Uterus (tissue), 4 donors: ENCODE measurements around the gene EVC2. TPM values are rescaled to one million over a fixed set of nuclear protein-coding genes. Genes with fewer than 3 reads are reported as not detected.

ENCODE experiments used
- DNase-seq, 2 donors: peaks; one replicate each; pipeline ENCODE4 v3.0.0-alpha.2; 2019 to 2020
- H3K27ac ChIP-seq, 2 donors: fragments of 200-600 bp; sonication (generic); 1 replicate in 1 of 2; 2 replicates in 1 of 2; pipeline ENCODE4 v1.5.1; 2016 to 2018
- H3K27me3 ChIP-seq, 2 donors: fragments of 200-600 bp; sonication (generic); one replicate each; pipeline ENCODE4 v1.5.1; 2018 to 2019; ENCODE audit warnings: control low read depth in 1 of 2
- H3K36me3 ChIP-seq, 2 donors: fragments of 200-600 bp; sonication (generic); one replicate each; pipeline ENCODE4 v1.5.1; 2019; ENCODE audit warnings: control low read depth in 1 of 2
- H3K4me1 ChIP-seq, 2 donors: fragments of 200-600 bp; sonication (generic); one replicate each; pipeline ENCODE4 v1.5.1; 2018 to 2019; ENCODE audit warnings: control low read depth in 1 of 2
- H3K4me3 ChIP-seq, 2 donors: fragments of 200-600 bp; sonication (generic); 1 replicate in 1 of 2; 2 replicates in 1 of 2; pipeline ENCODE4 v1.5.1; 2018 to 2019; ENCODE audit warnings: mild to moderate bottlenecking in 1 of 2
- H3K9me3 ChIP-seq, 2 donors: fragments of 200-600 bp; sonication (generic); one replicate each; pipeline ENCODE4 v1.5.1; 2019; ENCODE audit warnings: control low read depth in 1 of 2
- CTCF ChIP-seq, 4 experiments: fragments of 200-600 bp in 2 of 4; fragments of 450-650 bp in 2 of 4; sonication (generic) in 2 of 4; IDR thresholded peaks; one replicate each; pipeline ENCODE4 v1.5.1; 2016 to 2019; ENCODE audit warnings: antibody characterized with exemption in 4 of 4, mild to moderate bottlenecking in 2 of 4, moderate library complexity in 1 of 4
- POLR2A ChIP-seq, 2 donors: fragments of 450-650 bp; IDR thresholded peaks; one replicate each; pipeline ENCODE4 v1.6.1; 2016; ENCODE audit warnings: antibody characterized with exemption in 2 of 2, mild to moderate bottlenecking in 1 of 2, moderate library complexity in 1 of 2
- intact Hi-C: fragments of 100-400 bp; cut with DNase I; formaldehyde crosslinking; loops from one replicate; pipeline ENCODE4 v1.15.1; 2023; ENCODE audit warnings: low total_unique reads
- total RNA-seq, 4 donors: library from RNA; depleted of rRNA in 3 of 4; stranded (reverse); fragments of >200 nt in 3 of 4; gene quantifications; one replicate each; pipeline versions ENCODE4 v1.1.0 to v1.2.4, GENCODE V29; 2014 to 2023
- donor health status: DM: yes; HTN: yes; CAD: no.

Gene EVC2
- total RNA-seq, 4 donors from 2014 or later = 5.6 to 21.8 (median 14.8) TPM

DNA sequence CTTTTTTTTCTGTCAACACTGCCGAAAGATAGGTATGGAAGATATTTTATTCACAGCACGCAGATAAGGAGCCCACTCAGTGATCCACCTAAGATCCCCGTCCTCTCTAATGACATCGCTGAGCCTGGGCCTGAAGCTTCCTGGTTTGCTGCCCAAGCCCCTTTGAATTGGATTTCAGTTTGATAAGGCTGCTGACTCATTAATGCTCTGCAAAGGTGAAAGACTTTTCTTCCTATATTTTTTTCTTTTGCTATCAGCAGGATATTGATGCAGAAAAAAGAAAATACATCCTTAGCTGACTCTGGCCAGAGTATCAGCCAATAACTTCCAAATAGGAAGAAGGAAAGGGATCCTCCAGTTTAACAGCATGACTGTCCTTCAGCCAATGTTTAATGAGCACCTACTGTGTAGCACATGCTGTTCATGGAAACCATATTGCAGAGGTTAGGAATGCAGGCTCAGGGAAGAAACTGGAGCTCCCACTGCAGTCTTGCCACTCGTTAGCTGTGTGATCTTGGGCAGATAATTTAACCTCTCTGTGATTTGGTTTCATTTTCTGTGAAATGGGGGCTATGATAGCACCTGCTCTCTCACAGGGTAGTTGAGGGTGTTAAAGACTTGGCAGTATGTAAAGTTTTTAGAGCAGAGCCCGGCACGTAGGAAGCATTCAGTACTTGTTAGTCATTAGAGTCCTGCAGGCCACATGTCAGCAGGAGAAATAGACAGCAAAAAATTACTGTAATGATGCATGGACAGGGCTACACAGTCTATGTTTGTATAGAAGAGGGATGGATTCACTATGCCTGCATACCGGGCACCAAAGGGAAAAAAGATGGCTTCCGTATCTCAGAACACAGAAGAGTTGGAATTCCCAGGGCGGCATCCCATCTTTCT lies 41.9 kb upstream of the EVC2 start:
- no peak for DNase-seq
- intact Hi-C loops = no loop called here
- H3K9me3 ChIP-seq = no peaks in the 10 kb centered on the region
- TF ChIP-seq CTCF (IDR thresholded peaks at IDR 0.05) (no peak), POLR2A (IDR thresholded peaks at IDR 0.05) (no peak)
- H3K4me3 ChIP-seq = no peak overlapping the region
- H3K27ac ChIP-seq = no peak overlapping the region
- H3K36me3 ChIP-seq = no peaks in the 10 kb centered on the region
- no peaks in the 10 kb centered on the region for H3K27me3 ChIP-seq
- peaks cover 0 to 4% of the 10 kb centered on the region in 2 donors for H3K4me1 ChIP-seq

- TF ChIP-seq CTCF (IDR thresholded peaks at IDR 0.05) = no peak
- TF ChIP-seq POLR2A (IDR thresholded peaks at IDR 0.05) = no peak
- H3K36me3 ChIP-seq = no peaks in the 10 kb centered on the region
- no peaks in the 10 kb centered on the region for H3K9me3 ChIP-seq
- no peak overlapping the region for H3K4me3 ChIP-seq
- H3K4me1 ChIP-seq = peaks cover 0 to 4% of the 10 kb centered on the region in 2 donors
- no peak for DNase-seq
- intact Hi-C loops = no loop called here
- no peaks in the 10 kb centered on the region for H3K27me3 ChIP-seq
- no peak overlapping the region for H3K27ac ChIP-seq
Observed at GRCh38 chr4:5749568-5749967, 41.2 kb upstream of the EVC2 start.

GRCh38 chr4:5747738-5748375 lies 39.5 kb upstream of the EVC2 start:
- H3K36me3 ChIP-seq = no peaks in the 10 kb centered on the region
- peak; percentile 48 to 67 for DNase-seq

GRCh38 chr4:5746829-5747737 lies 38.7 kb upstream of the EVC2 start:
- Histone ChIP-seq H3K36me3 (no peaks in the 10 kb centered on the region), H3K4me1 (peaks cover 0 to 4% of the 10 kb centered on the region in 2 donors), H3K9me3 (no peaks in the 10 kb centered on the region), H3K27me3 (no peaks in the 10 kb centered on the region), H3K27ac (peak overlapping the region; percentile 28 to 36), H3K4me3 (no peak overlapping the region)
- intact Hi-C loops = no loop called here
- DNase-seq = no peak
- TF ChIP-seq CTCF (IDR thresholded peaks at IDR 0.05) (no peak), POLR2A (IDR thresholded peaks at IDR 0.05) (no peak)

More at GRCh38 chr4:5747738-5748375, 39.5 kb upstream of the EVC2 start:
- Histone ChIP-seq H3K4me3 (no peak overlapping the region), H3K9me3 (no peaks in the 10 kb centered on the region), H3K27me3 (no peaks in the 10 kb centered on the region), H3K4me1 (peaks cover 0 to 4% of the 10 kb centered on the region in 2 donors), H3K27ac (peak overlapping the region; percentile 28 to 36)
- TF ChIP-seq POLR2A (IDR thresholded peaks at IDR 0.05) = no peak
- no peak for TF ChIP-seq CTCF (IDR thresholded peaks at IDR 0.05)
- intact Hi-C loops = no loop called here
